Measurements from ENCODE around the gene TMSB4Y.
A peak's percentile ranks its signal among the peaks of the same experiment; 100 is the strongest.

DNA sequence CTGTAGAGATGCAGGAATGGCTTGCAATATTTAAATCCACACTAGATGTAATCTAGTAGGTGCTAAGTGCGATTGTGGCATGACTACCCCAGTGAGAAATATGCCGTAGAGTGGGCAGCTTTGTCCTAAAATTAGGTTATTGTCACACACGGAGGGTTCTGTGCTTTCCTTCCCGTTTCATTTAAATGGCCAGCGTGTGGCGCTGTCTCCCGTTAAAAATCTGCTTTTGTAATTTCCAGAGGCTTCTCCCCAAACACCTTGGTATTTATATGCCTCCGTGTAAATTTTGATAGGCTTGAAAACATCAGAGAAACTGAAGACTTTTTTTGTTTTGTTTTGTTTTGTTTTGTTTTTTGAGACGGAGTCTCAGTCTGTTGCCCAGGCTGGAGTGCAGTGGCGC lies 34.9 kb downstream of the TMSB4Y start:
- TF ChIP-seq, protein P1, sequence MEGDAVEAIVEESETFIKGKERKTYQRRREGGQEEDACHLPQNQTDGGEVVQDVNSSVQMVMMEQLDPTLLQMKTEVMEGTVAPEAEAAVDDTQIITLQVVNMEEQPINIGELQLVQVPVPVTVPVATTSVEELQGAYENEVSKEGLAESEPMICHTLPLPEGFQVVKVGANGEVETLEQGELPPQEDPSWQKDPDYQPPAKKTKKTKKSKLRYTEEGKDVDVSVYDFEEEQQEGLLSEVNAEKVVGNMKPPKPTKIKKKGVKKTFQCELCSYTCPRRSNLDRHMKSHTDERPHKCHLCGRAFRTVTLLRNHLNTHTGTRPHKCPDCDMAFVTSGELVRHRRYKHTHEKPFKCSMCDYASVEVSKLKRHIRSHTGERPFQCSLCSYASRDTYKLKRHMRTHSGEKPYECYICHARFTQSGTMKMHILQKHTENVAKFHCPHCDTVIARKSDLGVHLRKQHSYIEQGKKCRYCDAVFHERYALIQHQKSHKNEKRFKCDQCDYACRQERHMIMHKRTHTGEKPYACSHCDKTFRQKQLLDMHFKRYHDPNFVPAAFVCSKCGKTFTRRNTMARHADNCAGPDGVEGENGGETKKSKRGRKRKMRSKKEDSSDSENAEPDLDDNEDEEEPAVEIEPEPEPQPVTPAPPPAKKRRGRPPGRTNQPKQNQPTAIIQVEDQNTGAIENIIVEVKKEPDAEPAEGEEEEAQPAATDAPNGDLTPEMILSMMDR (conservative IDR thresholded peaks at IDR 0.05 in 1 of 2, IDR thresholded peaks at IDR 0.05 in 1 of 2; ENCODE audit: low read depth in 1 of 2, low read length in 2 of 2), result peak; percentile 28 to 31
- no peak for TF ChIP-seq EZH2 (IDR thresholded peaks at IDR 0.05; ENCODE audit: low read length, missing control alignments)

Measured in fibroblast of lung (primary cell).